Left ventricle myocardium inferior (tissue), 1 donor: Measurements from ENCODE around the gene THOC5. TPM values are rescaled to one million over a fixed set of nuclear protein-coding genes. Genes with fewer than 3 reads are reported as not detected.
"Not testable (repeated sequence)": the region's sequence is repeated elsewhere in the genome, so short reads cannot be mapped to it uniquely, and the experiment has no call there.

Experiments
- DNase-seq: peaks from one replicate; pipeline ENCODE4 v3.0.0-alpha.2; 2020
- H3K27ac ChIP-seq: fragments of 200-600 bp; replicated peaks from 2 replicates; pipeline ENCODE4 v1.8.0; 2021
- H3K27me3 ChIP-seq: fragments of 200-600 bp; 2 replicates; pipeline ENCODE4 v1.8.0; 2021; ENCODE audit warnings: low read depth
- H3K36me3 ChIP-seq: fragments of 200-600 bp; 2 replicates; pipeline ENCODE4 v1.8.0; 2021
- H3K4me1 ChIP-seq: fragments of 200-600 bp; 2 replicates; pipeline ENCODE4 v1.8.0; 2021
- H3K4me3 ChIP-seq: fragments of 200-600 bp; 2 replicates; pipeline ENCODE4 v1.8.0; 2021; ENCODE audit warnings: mild to moderate bottlenecking, moderate library complexity
- H3K9me3 ChIP-seq: fragments of 200-600 bp; replicated peaks from 2 replicates; pipeline ENCODE4 v1.8.0; 2021
- CTCF ChIP-seq: fragments of 200-600 bp; IDR thresholded peaks from 2 replicates; pipeline ENCODE4 v1.8.0; 2021; ENCODE audit warnings: antibody characterized with exemption, mild to moderate bottlenecking, borderline replicate concordance
- intact Hi-C: fragments of 100-400 bp; cut with micrococcal nuclease; formaldehyde crosslinking; loops from one replicate; pipeline ENCODE4 v1.11.0; 2022
- total RNA-seq: library from RNA; stranded (reverse); fragmentation: NEBNext Ultra II Directional; extraction: Animal tissue kit (Norgen Biotek cat#: 25700); gene quantifications from one replicate; pipeline ENCODE4 v1.2.1, GENCODE V29; 2021
- donor health status: DM: no; HTN: yes; CAD: no; lungs with severe emphysema.

Gene THOC5
- total RNA-seq, 1 donor from 2014 or later = 39.3 TPM

DNA sequence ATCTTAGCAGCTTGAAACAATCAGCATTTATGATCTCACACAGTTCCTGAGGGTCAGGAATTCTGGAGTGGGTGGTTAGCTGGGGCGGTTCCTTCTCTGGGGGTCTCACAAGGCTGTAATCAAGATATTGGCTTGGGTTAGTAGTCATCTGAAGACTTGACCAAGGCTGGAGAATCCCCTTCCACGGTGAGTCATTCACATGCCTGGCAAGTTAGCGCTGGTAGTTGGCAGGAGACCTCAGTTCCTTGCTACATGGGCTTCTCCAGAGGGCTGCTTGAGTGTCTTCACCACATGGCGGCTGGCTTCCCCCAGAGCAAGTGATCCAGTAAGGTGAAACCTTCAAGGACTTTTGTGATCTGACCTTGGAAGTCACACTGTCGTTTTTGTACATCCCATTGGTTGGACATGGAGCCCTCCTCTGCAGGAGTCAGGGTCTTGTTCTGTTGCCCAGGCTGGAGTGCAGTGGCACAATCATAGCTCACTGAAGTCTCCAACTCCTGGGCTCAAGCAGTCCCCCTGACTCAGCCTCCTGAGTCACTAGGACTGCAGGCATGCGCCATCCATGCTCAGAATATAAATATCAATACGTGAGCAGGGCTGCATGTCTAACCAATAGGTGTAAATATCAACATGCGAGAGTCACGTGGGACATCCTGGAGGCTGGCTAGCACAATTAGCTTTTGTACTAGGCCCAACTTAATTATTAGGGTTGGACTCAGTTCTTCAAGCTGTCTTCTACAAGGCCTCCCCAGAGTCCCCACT is 34.6 kb upstream of the THOC5 start:
- intact Hi-C loops = no loop called here
- no peaks in the 10 kb centered on the region for H3K4me1 ChIP-seq
- H3K36me3 ChIP-seq = no peaks in the 10 kb centered on the region
- H3K27ac ChIP-seq = no peak overlapping the region
- H3K9me3 ChIP-seq = no peaks in the 10 kb centered on the region
- no peaks in the 10 kb centered on the region for H3K27me3 ChIP-seq
- TF ChIP-seq CTCF = no peak
- DNase-seq = no peak
- no peak overlapping the region for H3K4me3 ChIP-seq

GRCh38 chr22:29586193-29586705 is 32.7 kb upstream of the THOC5 start:
- H3K27ac ChIP-seq, H3K9me3 ChIP-seq, H3K4me3 ChIP-seq, intact Hi-C loops, H3K27me3 ChIP-seq, DNase-seq, H3K4me1 ChIP-seq, H3K36me3 ChIP-seq: not testable (repeated sequence)

DNA sequence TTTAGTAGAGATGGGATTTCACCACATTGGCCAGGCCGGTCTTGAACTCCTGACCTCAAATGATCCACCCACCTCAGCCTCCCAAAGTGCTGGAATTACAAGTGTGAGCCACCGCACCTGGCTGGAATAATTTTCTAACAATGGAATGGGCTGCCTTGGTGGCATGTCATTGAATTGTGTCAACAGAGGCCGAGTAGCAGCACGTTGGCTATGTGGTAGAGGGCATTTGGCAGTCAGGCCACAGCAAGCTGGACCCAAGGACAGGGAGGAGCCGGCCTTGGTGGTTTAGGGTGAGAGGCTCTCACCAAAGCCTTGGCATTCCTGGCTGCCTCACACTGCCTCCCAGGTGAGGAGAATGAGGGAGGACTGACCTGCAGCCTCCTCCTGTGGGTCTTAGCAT is 31.4 kb upstream of the THOC5 start:
- intact Hi-C loops = no loop called here

DNA sequence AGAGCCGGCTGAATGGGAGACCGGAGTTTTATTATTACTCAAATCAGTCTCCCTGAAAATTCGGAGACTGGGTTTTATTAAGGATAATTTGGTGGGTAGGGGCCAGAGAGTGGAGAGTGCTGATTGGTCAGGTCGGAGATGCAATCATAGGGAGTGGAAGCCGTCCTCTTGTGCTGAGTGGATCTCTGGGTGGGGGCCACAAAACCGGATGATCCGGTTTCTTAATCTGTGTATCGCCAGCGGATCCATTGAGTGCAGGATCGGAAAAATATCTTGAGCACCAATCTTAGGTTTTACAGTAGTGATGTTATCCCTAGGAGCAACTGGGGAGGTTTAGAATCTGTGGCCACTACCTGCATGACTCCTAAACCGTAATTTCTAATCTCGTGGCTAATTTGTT is 28.2 kb upstream of the THOC5 start:
- intact Hi-C loops = no loop called here
- TF ChIP-seq CTCF = no peak
- Histone ChIP-seq H3K9me3 (no peaks in the 10 kb centered on the region), H3K27me3 (no peaks in the 10 kb centered on the region), H3K4me1 (peaks cover 13% of the 10 kb centered on the region), H3K36me3 (no peaks in the 10 kb centered on the region), H3K27ac (no peak overlapping the region), H3K4me3 (no peak overlapping the region)
- DNase-seq = no peak

More for the DNA sequence above, 31.4 kb upstream of the THOC5 start:
- H3K27ac ChIP-seq = no peak overlapping the region
- no peak overlapping the region for H3K4me3 ChIP-seq
- no peaks in the 10 kb centered on the region for H3K9me3 ChIP-seq
- peaks cover 13% of the 10 kb centered on the region for H3K4me1 ChIP-seq
- TF ChIP-seq CTCF = no peak
- DNase-seq = no peak
- no peaks in the 10 kb centered on the region for H3K36me3 ChIP-seq
- H3K27me3 ChIP-seq = no peaks in the 10 kb centered on the region

DNA sequence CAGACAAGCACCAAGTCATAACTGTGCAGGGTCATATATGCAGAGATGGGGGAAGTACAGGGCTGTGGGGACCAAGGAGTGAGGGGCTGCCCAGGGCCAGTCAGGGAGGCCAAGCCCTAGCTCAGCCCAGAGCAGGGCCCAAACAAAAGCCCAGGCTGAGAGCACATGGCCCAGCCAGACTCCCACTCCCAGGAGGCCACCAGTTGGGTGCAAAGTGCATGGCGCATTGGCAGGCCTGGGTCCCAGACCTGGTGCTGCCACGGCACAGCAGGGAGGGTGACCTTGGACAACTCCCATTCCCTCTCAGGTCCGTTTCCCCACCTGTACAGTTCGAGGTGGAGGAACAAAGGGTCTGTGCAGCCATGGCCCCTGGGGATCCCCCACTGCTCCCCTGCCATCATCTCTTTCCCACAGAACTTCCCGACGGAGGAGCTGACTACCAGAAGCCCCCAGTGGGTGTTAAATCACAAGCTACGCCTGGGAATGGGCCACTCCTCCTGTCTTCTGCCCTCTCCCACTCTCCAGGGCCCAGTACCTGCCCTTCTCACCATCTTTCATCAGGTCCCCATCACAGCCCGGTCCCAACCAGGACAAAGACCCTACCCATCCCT is 26.7 kb upstream of the THOC5 start:
- no peak for TF ChIP-seq CTCF
- intact Hi-C loops = no loop called here
- H3K27me3 ChIP-seq = no peaks in the 10 kb centered on the region
- H3K9me3 ChIP-seq = no peaks in the 10 kb centered on the region
- peak overlapping the region; percentile 55 for H3K27ac ChIP-seq
- H3K4me1 ChIP-seq = peaks cover 13% of the 10 kb centered on the region
- no peaks in the 10 kb centered on the region for H3K36me3 ChIP-seq
- peak overlapping the region; percentile 77 for H3K4me3 ChIP-seq
- no peak for DNase-seq
